GM12878 (cell line): Measurements from ENCODE around the gene ANAPC16. TPM values are rescaled to one million over a fixed set of nuclear protein-coding genes. Genes with fewer than 3 reads are reported as not detected.

ENCODE experiments used
- CREM ChIP-seq: IDR thresholded peaks from 2 replicates; pipeline ENCODE4 v1.6.1; 2014; ENCODE audit warnings: antibody characterized with exemption, low read depth
- DPF2 ChIP-seq: fragments of 450-650 bp; IDR thresholded peaks from 2 replicates; pipeline ENCODE4 v1.6.1; 2017; ENCODE audit warnings: mild to moderate bottlenecking
- EED ChIP-seq: sonication (generic); IDR thresholded peaks from 2 replicates; pipeline ENCODE4 v1.6.1; 2016; ENCODE audit warnings: antibody characterized with exemption, low read depth
- ETV6 ChIP-seq, 2 experiments: fragments of 450-650 bp in 1 of 2; IDR thresholded peaks in 1 of 2; conservative IDR thresholded peaks in 1 of 2; 2 replicates each; pipeline ENCODE4 v1.6.1; 2014; ENCODE audit warnings: antibody characterized with exemption in 1 of 2, borderline replicate concordance in 1 of 2, low read depth in 1 of 2, mild to moderate bottlenecking in 1 of 2, moderate library complexity in 1 of 2
- GABPA ChIP-seq: IDR thresholded peaks from 2 replicates; pipeline ENCODE4 v1.6.1; 2014; ENCODE audit warnings: antibody characterized with exemption, low read depth, mild to moderate bottlenecking, inconsistent platforms
- IRF5 ChIP-seq: fragments of 450-650 bp; IDR thresholded peaks from 2 replicates; pipeline ENCODE4 v1.6.1; 2017; ENCODE audit warnings: borderline replicate concordance
- JUNB ChIP-seq: IDR thresholded peaks from 2 replicates; pipeline ENCODE4 v1.6.1; 2016; ENCODE audit warnings: antibody characterized with exemption, mild to moderate bottlenecking
- MTA2 ChIP-seq: fragments of 450-650 bp; IDR thresholded peaks from 2 replicates; pipeline ENCODE4 v1.6.1; 2016; ENCODE audit warnings: low read depth, mild to moderate bottlenecking, moderate library complexity
- MTA3 ChIP-seq: IDR thresholded peaks from 2 replicates; pipeline ENCODE4 v1.6.1; 2012; ENCODE audit warnings: low read length, inconsistent platforms, borderline replicate concordance
- NBN ChIP-seq: fragments of 450-650 bp; IDR thresholded peaks from 2 replicates; pipeline ENCODE4 v1.6.1; 2016
- NFIC ChIP-seq: IDR thresholded peaks from 2 replicates; pipeline ENCODE4 v1.6.1; 2012; ENCODE audit warnings: low read depth, mild to moderate bottlenecking, inconsistent platforms, low read length, moderate library complexity
- REST ChIP-seq: IDR thresholded peaks from 2 replicates; pipeline ENCODE4 v1.6.1; 2012; ENCODE audit warnings: mild to moderate bottlenecking, low read depth, low read length
- TAF1 ChIP-seq: IDR thresholded peaks from 2 replicates; pipeline ENCODE4 v1.6.1; 2011; ENCODE audit warnings: mild to moderate bottlenecking, low read depth, low read length, borderline replicate concordance
- TARDBP ChIP-seq: IDR thresholded peaks from 2 replicates; pipeline ENCODE4 v1.6.1; 2016; ENCODE audit warnings: borderline replicate concordance
- USF1 ChIP-seq: IDR thresholded peaks from 2 replicates; pipeline ENCODE4 v1.6.1; 2011; ENCODE audit warnings: borderline replicate concordance, low read depth, mild to moderate bottlenecking, moderate library complexity, mixed read lengths, low read length; ENCODE audit not compliant: insufficient read depth; ENCODE audit errors: extremely low read length
- YY1 ChIP-seq: IDR thresholded peaks from 2 replicates; pipeline ENCODE4 v1.6.1; 2011; ENCODE audit warnings: low read depth, mild to moderate bottlenecking, low read length
- ZBTB33 ChIP-seq: fragments of 450-650 bp; IDR thresholded peaks from 2 replicates; pipeline ENCODE4 v1.6.1; 2017; ENCODE audit warnings: mild to moderate bottlenecking
- ZSCAN29 ChIP-seq: fragments of 450-650 bp; IDR thresholded peaks from 2 replicates; pipeline ENCODE4 v1.6.1; 2017; ENCODE audit warnings: mild to moderate bottlenecking, moderate library complexity
- polyA plus RNA-seq, 11 experiments: library from polyadenylated mRNA; depleted of rRNA in 4 of 11; unstranded in 6 of 11; stranded (reverse) in 5 of 11; fragments of >200 nt; fragmentation: Nextera tagmentation in 4 of 11; fragmentation: Illumina TruSeq in 1 of 11; extraction: Ambion mirVana in 4 of 11; extraction: Trizol in 1 of 11; gene quantifications; 1 replicate in 1 of 11; 2 replicates in 10 of 11; pipeline versions ENCODE4 v1.2.1 to v1.2.3, GENCODE V29; 2011 to 2016; ENCODE audit warnings: inconsistent platforms in 2 of 11, missing spikeins in 2 of 11, low read depth in 1 of 11
- total RNA-seq, 4 experiments: library from RNA; depleted of rRNA in 3 of 4; stranded (reverse); fragments of >200 nt in 3 of 4; fragmentation: Illumina TruSeq in 1 of 4; extraction: Trizol in 1 of 4; gene quantifications; 2 replicates each; pipeline versions ENCODE4 v1.2.1 to v1.2.3, GENCODE V29; 2013 to 2021
- TF ChIP-seq, protein P1 (sequence below): IDR thresholded peaks from 2 replicates; pipeline ENCODE4 v1.6.1; 2011; ENCODE audit warnings: mild to moderate bottlenecking, low read depth, low read length, moderate library complexity; ENCODE audit not compliant: insufficient replicate concordance

The ANAPC16 gene
- total and polyA plus RNA-seq, 10 of the 15 experiments (the other 5 are each of a cell fraction or from before 2014, with no cell fraction given), result 66.9 to 208 (median 134) TPM

DNA sequence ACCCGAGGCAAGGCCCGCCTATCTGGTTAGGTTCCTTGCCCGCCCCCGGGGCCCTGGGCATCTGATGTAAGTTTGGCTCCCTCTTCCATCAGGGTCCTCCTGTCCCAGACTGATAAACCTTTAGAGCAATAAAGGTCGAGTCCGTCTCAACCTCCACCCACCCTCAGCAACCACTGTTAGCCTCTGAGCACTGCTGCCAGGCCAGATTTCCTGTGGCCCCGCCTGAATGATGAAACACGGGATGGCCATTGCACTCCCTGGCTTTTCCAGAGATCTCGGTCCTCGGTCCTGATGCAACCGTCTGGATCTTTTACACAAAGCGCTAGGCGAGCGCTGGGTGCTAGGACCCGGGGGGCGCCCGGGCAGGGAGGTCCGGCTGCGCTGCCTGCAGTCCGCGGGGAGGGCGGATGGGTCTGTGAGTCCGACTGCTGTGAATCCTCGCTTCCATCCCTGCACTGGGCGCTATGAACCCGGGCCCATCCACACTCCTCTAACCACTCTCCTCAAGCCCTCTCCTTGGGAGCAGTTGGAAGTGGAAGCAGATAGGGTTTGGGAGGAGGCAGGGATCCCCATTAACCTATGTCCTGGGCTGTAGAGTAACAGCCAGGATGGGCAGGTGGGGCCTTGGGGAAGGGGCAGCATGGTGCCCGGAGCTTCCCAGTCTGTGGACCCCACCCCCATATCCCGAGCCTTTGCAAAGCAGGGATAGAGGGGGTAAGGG, 57.0 kb downstream of the ANAPC16 start (continued):
- TF ChIP-seq, protein P1, sequence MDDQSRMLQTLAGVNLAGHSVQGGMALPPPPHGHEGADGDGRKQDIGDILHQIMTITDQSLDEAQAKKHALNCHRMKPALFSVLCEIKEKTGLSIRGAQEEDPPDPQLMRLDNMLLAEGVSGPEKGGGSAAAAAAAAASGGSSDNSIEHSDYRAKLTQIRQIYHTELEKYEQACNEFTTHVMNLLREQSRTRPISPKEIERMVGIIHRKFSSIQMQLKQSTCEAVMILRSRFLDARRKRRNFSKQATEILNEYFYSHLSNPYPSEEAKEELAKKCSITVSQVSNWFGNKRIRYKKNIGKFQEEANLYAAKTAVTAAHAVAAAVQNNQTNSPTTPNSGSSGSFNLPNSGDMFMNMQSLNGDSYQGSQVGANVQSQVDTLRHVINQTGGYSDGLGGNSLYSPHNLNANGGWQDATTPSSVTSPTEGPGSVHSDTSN, result peak; percentile 30
- peak; percentile 77 for TF ChIP-seq YY1
- no peak for TF ChIP-seq IRF5
- peak in 1 of 2 experiments; percentile 28; a peak in 1 of 4 replicates for TF ChIP-seq ETV6 (conservative IDR thresholded peaks at IDR 0.05 in 1 of 2, IDR thresholded peaks at IDR 0.05 in 1 of 2; ENCODE audit: borderline replicate concordance in 1 of 2, low read depth in 1 of 2)
- TF ChIP-seq GABPA, result no peak
- TF ChIP-seq TAF1, result no peak; the same call in 1 of the 2 replicates
- TF ChIP-seq USF1, result no peak
- TF ChIP-seq DPF2, result 0 out of 2 replicates have a peak, but pooled peaks have one; percentile 73
- TF ChIP-seq JUNB, result no peak
- peak; percentile 65; the same call in 1 of the 2 replicates for TF ChIP-seq EED
- no peak for TF ChIP-seq REST
- no peak; the same call in 1 of the 2 replicates for TF ChIP-seq NBN
- TF ChIP-seq CREM, result peak; percentile 57
- TF ChIP-seq TARDBP, result no peak; the same call in 1 of the 2 replicates
- TF ChIP-seq ZBTB33, result no peak
- TF ChIP-seq NFIC, result no peak
- no peak for TF ChIP-seq ZSCAN29
- TF ChIP-seq MTA2, result peak; percentile 61; the same call in 1 of the 2 replicates
- TF ChIP-seq MTA3, result no peak
